GM23338 (cell line): Measurements from ENCODE around the gene SCN7A. TPM values are rescaled to one million over a fixed set of nuclear protein-coding genes. Genes with fewer than 3 reads are reported as not detected.
"Not testable (repeated sequence)": the region's sequence is repeated elsewhere in the genome, so short reads cannot be mapped to it uniquely, and the experiment has no call there.

Experiments used
- ATAC-seq: fragments of 200-7000 bp; cut with Tn5 transposase; 3 replicates; pipeline ENCODE4 v1.9.1; 2020
- DNase-seq: peaks from one replicate; pipeline ENCODE4 v3.0.0-alpha.2; 2015; ENCODE audit warnings: low spot score
- H2AFZ ChIP-seq: fragments of 200-600 bp; sonication (generic); 2 replicates; pipeline ENCODE4 v1.8.0; 2016; ENCODE audit warnings: antibody characterized with exemption, mild to moderate bottlenecking, moderate library complexity
- H3F3A ChIP-seq: fragments of 200-600 bp; sonication (generic); replicated peaks from 2 replicates; pipeline ENCODE4 v1.8.0; 2017; ENCODE audit warnings: antibody characterized with exemption, mixed run types, low read depth
- H3K27ac ChIP-seq: fragments of 200-600 bp; sonication (generic); 2 replicates; pipeline ENCODE4 v1.6.1; 2016; ENCODE audit warnings: low read depth
- H3K27me3 ChIP-seq: fragments of 200-600 bp; sonication (generic); 2 replicates; pipeline ENCODE4 v1.8.0; 2016; ENCODE audit warnings: mild to moderate bottlenecking, mixed run types, moderate library complexity; ENCODE audit not compliant: insufficient read depth
- H3K36me3 ChIP-seq: fragments of 200-600 bp; sonication (generic); 2 replicates; pipeline ENCODE4 v1.8.0; 2016; ENCODE audit warnings: mild to moderate bottlenecking; ENCODE audit not compliant: insufficient read depth
- H3K4me1 ChIP-seq: fragments of 200-600 bp; sonication (generic); 2 replicates; pipeline ENCODE4 v1.8.0; 2016; ENCODE audit warnings: mild to moderate bottlenecking, moderate library complexity; ENCODE audit not compliant: insufficient read depth
- H3K4me2 ChIP-seq: fragments of 200-600 bp; sonication (generic); 2 replicates; pipeline ENCODE4 v1.7.1; 2017; ENCODE audit warnings: mixed run types
- H3K4me3 ChIP-seq: fragments of 200-600 bp; sonication (generic); 2 replicates; pipeline ENCODE4 v1.6.1; 2016; ENCODE audit warnings: mixed run types
- H3K79me2 ChIP-seq: fragments of 200-600 bp; sonication (generic); replicated peaks from 2 replicates; pipeline ENCODE4 v1.8.0; 2017; ENCODE audit warnings: mild to moderate bottlenecking; ENCODE audit not compliant: insufficient read depth
- H3K9me2 ChIP-seq: fragments of 200-600 bp; sonication (generic); 2 replicates; pipeline ENCODE4 v1.8.0; 2017; ENCODE audit not compliant: insufficient read depth
- H4K20me1 ChIP-seq: fragments of 200-600 bp; sonication (generic); replicated peaks from 2 replicates; pipeline ENCODE4 v1.8.0; 2017; ENCODE audit warnings: mild to moderate bottlenecking; ENCODE audit not compliant: insufficient read depth
- H3K27ac Mint-ChIP-seq: 2 replicates; pipeline ENCODE4 v1.8.0; 2020; ENCODE audit warnings: inconsistent platforms, mild to moderate bottlenecking, moderate library complexity, mixed read lengths
- H3K27me3 Mint-ChIP-seq: 3 replicates; pipeline ENCODE4 v1.8.0; 2022; ENCODE audit warnings: low read depth, mild to moderate bottlenecking, moderate library complexity, mixed read lengths, inconsistent platforms; ENCODE audit not compliant: insufficient read depth, poor library complexity
- H3K36me3 Mint-ChIP-seq: 3 replicates; pipeline ENCODE4 v1.8.0; 2021; ENCODE audit warnings: low read depth, mild to moderate bottlenecking, inconsistent platforms, moderate library complexity, mixed read lengths
- H3K4me1 Mint-ChIP-seq: 3 replicates; pipeline ENCODE4 v1.8.0; 2020; ENCODE audit warnings: mild to moderate bottlenecking, inconsistent platforms, mixed read lengths
- H3K4me3 Mint-ChIP-seq: 3 replicates; pipeline ENCODE4 v1.8.0; 2021; ENCODE audit warnings: moderate library complexity, mild to moderate bottlenecking, inconsistent platforms, mixed read lengths
- H3K9me3 Mint-ChIP-seq: 3 replicates; pipeline ENCODE4 v1.8.0; 2020; ENCODE audit warnings: moderate library complexity, mild to moderate bottlenecking, inconsistent platforms, mixed read lengths
- CREB1 ChIP-seq: fragments of 250-450 bp; sonication (Bioruptor Pico); IDR thresholded peaks from 2 replicates; pipeline ENCODE4 v1.5.0; 2020; ENCODE audit warnings: low read depth, mild to moderate bottlenecking, moderate library complexity
- CTCF ChIP-seq, 2 experiments: fragments of 200-600 bp in 1 of 2; sonication (generic) in 1 of 2; conservative IDR thresholded peaks; 2 replicates each; pipeline versions ENCODE4 v1.5.1 to v1.6.1; 2016 to 2017; ENCODE audit warnings: antibody characterized with exemption in 2 of 2, low read depth in 2 of 2, mild to moderate bottlenecking in 2 of 2, moderate library complexity in 1 of 2
- EZH2 ChIP-seq: fragments of 200-600 bp; sonication (generic); IDR thresholded peaks from one replicate; pipeline ENCODE4 v1.8.0; 2017; ENCODE audit warnings: antibody characterized with exemption, mild to moderate bottlenecking, low read depth; ENCODE audit not compliant: unreplicated experiment
- EZH2phosphoT487 ChIP-seq: fragments of 200-600 bp; sonication (generic); IDR thresholded peaks from one replicate; pipeline ENCODE4 v1.8.1; 2018; ENCODE audit warnings: antibody characterized with exemption; ENCODE audit not compliant: unreplicated experiment
- JUNB ChIP-seq: IDR thresholded peaks from one replicate; pipeline ENCODE4 v1.6.1; 2016; ENCODE audit warnings: antibody characterized with exemption; ENCODE audit not compliant: unreplicated experiment
- NANOG ChIP-seq: IDR thresholded peaks from 2 replicates; pipeline ENCODE4 v1.6.1; 2016; ENCODE audit warnings: antibody characterized with exemption, borderline replicate concordance
- POLR2AphosphoS5 ChIP-seq: IDR thresholded peaks from 2 replicates; pipeline ENCODE4 v1.6.1; 2016; ENCODE audit warnings: antibody characterized with exemption, low read depth
- ZNF114 ChIP-seq: fragments of 250-450 bp; sonication (Bioruptor Pico); IDR thresholded peaks from 2 replicates; pipeline ENCODE4 v1.5.0; 2020; ENCODE audit warnings: mild to moderate bottlenecking, moderate library complexity
- polyA plus RNA-seq: library from polyadenylated mRNA; unstranded; fragments of >200 nt; fragmentation: Nextera tagmentation; extraction: Ambion mirVana; gene quantifications from 2 replicates; pipeline ENCODE4 v1.2.1, GENCODE V29; 2016
- total RNA-seq: library from RNA; depleted of rRNA; stranded (reverse); fragments of >200 nt; shearing (Covaris generic); gene quantifications from 2 replicates; pipeline ENCODE4 v1.2.3, GENCODE V29; 2014
- TF ChIP-seq, protein P1 (sequence below): IDR thresholded peaks from one replicate; pipeline ENCODE4 v1.6.1; 2018; ENCODE audit warnings: antibody characterized with exemption; ENCODE audit not compliant: unreplicated experiment
- TF ChIP-seq, protein P2 (sequence below): IDR thresholded peaks from 2 replicates; pipeline ENCODE4 v1.6.1; 2016; ENCODE audit warnings: antibody characterized with exemption

The SCN7A gene
- total and polyA plus RNA-seq, 2 experiments from 2014 or later, result 0.10 to 0.42 TPM

- TF ChIP-seq, protein P1, sequence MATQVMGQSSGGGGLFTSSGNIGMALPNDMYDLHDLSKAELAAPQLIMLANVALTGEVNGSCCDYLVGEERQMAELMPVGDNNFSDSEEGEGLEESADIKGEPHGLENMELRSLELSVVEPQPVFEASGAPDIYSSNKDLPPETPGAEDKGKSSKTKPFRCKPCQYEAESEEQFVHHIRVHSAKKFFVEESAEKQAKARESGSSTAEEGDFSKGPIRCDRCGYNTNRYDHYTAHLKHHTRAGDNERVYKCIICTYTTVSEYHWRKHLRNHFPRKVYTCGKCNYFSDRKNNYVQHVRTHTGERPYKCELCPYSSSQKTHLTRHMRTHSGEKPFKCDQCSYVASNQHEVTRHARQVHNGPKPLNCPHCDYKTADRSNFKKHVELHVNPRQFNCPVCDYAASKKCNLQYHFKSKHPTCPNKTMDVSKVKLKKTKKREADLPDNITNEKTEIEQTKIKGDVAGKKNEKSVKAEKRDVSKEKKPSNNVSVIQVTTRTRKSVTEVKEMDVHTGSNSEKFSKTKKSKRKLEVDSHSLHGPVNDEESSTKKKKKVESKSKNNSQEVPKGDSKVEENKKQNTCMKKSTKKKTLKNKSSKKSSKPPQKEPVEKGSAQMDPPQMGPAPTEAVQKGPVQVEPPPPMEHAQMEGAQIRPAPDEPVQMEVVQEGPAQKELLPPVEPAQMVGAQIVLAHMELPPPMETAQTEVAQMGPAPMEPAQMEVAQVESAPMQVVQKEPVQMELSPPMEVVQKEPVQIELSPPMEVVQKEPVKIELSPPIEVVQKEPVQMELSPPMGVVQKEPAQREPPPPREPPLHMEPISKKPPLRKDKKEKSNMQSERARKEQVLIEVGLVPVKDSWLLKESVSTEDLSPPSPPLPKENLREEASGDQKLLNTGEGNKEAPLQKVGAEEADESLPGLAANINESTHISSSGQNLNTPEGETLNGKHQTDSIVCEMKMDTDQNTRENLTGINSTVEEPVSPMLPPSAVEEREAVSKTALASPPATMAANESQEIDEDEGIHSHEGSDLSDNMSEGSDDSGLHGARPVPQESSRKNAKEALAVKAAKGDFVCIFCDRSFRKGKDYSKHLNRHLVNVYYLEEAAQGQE, result no peak
- TF ChIP-seq, protein P2, sequence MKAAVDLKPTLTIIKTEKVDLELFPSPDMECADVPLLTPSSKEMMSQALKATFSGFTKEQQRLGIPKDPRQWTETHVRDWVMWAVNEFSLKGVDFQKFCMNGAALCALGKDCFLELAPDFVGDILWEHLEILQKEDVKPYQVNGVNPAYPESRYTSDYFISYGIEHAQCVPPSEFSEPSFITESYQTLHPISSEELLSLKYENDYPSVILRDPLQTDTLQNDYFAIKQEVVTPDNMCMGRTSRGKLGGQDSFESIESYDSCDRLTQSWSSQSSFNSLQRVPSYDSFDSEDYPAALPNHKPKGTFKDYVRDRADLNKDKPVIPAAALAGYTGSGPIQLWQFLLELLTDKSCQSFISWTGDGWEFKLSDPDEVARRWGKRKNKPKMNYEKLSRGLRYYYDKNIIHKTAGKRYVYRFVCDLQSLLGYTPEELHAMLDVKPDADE, result no peak
- no peak for TF ChIP-seq EZH2phosphoT487
Measured at GRCh38 chr2:166410828-166411472, 83.1 kb downstream of the SCN7A start (continued).

- not testable (repeated sequence) for H3K9me2 ChIP-seq, H3K27ac Mint-ChIP-seq, H3K4me3 Mint-ChIP-seq, H3K4me1 Mint-ChIP-seq, H3F3A ChIP-seq, DNase-seq, H4K20me1 ChIP-seq, H3K27ac ChIP-seq, H3K27me3 Mint-ChIP-seq, H3K4me1 ChIP-seq, H2AFZ ChIP-seq, H3K36me3 Mint-ChIP-seq, H3K79me2 ChIP-seq, H3K4me2 ChIP-seq, H3K27me3 ChIP-seq, ATAC-seq, H3K9me3 Mint-ChIP-seq, H3K36me3 ChIP-seq, H3K4me3 ChIP-seq
Measured at GRCh38 chr2:166407746-166408145, 86.3 kb downstream of the SCN7A start.

GRCh38 chr2:166406374-166406773, 87.7 kb downstream of the SCN7A start:
- Mint-ChIP-seq H3K36me3 (no peaks in the 10 kb centered on the region), H3K27me3 (no peaks in the 10 kb centered on the region), H3K27ac (no peak overlapping the region), H3K4me3 (no peak overlapping the region), H3K4me1 (no peaks in the 10 kb centered on the region), H3K9me3 (no peaks in the 10 kb centered on the region)
- H3K27ac ChIP-seq, result no peak overlapping the region
- DNase-seq (no peak), ATAC-seq (no peak)
- no peak overlapping the region for H3K4me2 ChIP-seq
- H3K4me1 ChIP-seq, result peaks cover 2% of the 10 kb centered on the region; the same call in 1 of the 2 replicates
- no peak overlapping the region for H3K4me3 ChIP-seq
- no peaks in the 10 kb centered on the region for H3K79me2 ChIP-seq
- H4K20me1 ChIP-seq, result no peaks in the 10 kb centered on the region
- no peaks in the 10 kb centered on the region for H3K36me3 ChIP-seq
- H3K9me2 ChIP-seq, result no peaks in the 10 kb centered on the region
- H3K27me3 ChIP-seq, result no peaks in the 10 kb centered on the region
- no peaks in the 10 kb centered on the region for H3F3A ChIP-seq
- H2AFZ ChIP-seq, result no peak overlapping the region
- TF ChIP-seq, protein P2, result no peak
- TF ChIP-seq NANOG, result no peak
- no peak for TF ChIP-seq CREB1 (CRISPR knock-in tag)
- no peak for TF ChIP-seq CTCF (conservative IDR thresholded peaks at IDR 0.05; ENCODE audit: low read depth in 2 of 2)
- TF ChIP-seq POLR2AphosphoS5, result no peak
- TF ChIP-seq JUNB, result no peak
- TF ChIP-seq ZNF114 (CRISPR knock-in tag), result no peak
- no peak for TF ChIP-seq EZH2
